ENCODE data around the gene SPATA25.

The SPATA25 gene

DNA sequence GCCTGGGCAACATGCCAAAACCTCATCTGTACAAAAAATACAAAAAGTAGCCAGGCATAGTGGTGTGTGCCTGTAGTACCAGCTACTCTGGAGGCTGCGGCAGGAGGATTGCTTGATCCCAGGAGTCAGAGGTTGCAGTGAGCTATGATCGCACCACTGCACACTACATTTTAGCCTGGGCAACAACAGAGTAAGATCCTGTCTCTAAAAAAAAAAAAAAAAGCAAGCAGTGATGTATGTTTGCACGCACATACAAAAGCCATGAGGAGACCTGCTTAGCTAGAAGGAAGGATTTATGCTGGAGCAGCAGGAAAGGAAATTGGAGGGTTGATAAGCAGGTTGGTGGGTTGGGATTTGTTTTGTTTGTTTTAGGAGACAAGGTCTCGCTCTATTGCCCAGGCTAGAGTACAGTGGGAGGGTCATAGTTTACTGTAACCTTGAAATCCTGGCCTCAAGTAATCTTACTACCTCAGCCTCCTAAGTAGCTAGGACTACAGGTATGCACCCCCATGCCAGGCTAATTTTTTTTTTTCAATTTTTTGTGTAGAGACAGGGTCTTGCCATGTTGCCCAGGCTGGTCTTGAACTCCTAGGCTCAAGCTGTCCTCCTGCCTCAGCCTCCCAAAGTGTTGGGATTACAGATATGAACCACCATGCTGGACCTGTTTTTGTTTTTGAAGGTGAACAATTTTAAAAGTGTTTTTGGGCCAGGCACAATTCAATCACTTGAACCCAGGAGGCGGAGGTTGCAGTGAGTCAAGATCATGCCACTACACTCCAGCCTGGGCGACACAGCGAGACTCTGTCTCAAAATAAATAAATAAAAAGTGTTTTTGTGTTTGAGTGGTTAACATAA lies 26.0 kb downstream of the SPATA25 start:
- no peak for DNase-seq

DNA sequence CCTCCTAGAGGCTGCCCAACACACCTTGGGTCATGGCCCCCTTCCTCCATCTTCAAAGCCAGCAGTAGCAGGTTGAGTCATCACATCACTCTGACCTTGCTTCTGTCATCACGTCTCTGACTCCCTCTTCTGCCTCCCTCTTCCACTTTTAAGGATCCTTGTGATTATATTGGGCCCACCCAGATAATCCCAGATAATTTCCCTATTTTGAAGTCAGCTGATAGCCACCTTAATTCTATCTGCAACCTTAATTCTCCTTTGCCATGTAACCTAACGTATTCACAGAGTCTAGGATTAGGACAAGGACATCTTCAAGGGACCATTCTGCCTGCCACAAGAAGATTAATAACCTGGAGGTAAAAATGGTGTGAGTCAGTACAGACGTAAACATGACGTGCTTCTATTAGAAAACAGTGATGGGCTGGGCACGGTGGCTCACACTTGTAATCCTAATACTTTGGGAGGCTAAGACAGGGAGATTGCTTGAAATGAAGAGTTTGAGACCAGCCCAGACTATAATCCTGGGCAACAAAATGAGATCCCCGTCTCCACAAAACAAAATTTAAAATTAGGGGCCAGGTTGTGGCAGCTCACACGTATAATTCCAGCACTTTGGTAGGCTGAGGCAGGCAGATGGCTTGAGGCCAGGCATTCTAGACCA lies 26.7 kb downstream of the SPATA25 start:
- DNase-seq: peak; percentile 74

DNA sequence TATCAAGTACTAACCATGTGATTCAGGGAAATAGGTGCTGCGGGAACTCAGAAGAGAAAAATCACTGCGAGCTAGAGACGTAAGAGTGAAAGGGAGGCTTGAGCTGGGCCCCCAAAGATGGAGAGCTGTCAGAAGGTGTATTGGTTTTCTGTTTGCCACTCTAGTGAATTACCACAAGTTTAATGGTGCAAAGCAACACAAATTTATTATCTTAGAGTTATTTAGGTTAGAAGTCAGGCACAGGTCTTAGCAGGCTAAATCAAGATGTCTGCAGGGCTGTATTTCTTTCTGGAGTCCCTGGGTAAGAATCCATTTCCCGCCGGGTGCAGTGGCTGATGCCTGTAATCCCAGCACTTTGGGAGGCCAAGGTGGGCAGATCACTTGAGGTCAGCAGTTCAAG lies 27.5 kb downstream of the SPATA25 start:
- no peak for DNase-seq

DNA sequence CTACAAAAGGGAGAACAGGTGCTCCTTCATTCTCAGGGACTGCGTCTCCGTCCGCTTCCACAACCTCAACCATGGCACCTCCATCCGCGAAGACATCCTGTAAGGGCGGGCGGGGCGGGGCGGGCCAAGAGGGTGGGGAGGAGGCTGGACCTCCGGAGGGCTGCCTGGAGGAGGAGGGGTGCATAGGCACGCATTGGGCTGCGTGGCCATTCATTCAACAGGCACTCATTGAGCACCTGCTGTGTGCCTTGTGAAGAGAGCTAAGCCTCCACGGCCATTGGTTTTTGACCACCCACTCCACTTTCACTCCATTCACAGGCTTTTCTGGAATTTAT lies 29.6 kb downstream of the SPATA25 start:
- no peak for DNase-seq

DNA sequence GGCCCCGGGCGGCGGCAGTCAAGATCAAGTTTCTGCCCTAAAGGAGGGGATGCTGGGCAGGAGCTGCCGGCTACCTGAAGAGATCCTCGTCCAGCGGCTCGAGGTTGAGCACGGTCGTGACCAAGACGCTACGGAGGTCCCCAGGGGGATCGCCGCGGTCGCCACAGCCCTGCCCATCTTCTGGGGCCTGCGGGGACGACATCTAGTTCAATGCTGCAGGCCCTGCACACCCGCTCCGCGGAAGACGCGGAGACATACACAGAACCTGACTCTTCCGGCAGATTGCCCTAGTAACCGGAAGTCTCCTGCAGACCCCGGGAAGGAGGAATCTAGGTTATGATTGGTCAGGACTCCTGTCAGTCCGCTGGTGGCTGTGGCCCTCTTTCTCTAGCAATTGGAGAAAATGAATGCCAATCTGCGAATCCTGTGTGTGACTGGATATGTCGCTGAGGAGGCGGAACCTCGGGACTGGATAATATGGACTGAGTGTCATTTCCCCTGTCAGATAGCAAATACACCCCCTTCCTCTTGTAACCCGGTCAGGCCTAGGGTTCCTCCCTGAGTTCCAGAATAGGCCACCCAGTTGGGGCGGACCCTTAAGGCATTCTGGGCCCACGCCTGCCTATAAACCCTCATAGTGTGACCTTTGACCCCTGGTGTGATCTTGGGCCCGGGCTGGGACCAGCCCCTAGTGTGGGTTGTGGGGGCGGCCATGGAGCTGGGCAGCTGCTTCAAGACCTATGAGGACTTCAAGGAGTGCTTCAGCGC lies 30.1 kb downstream of the SPATA25 start, which contains the start of the genes ACOT8 and ZSWIM3:
Gene ACOT8, minus strand, starts transcription at position 279 of the 768 bp plus-strand sequence. Its CDS starts 77 bp downstream, at position 202.
Gene ZSWIM3, plus strand, starts transcription at position 501 of the 768 bp plus-strand sequence. Its CDS starts 212 bp downstream, at position 713.
- peak; percentile 97 for DNase-seq

DNA sequence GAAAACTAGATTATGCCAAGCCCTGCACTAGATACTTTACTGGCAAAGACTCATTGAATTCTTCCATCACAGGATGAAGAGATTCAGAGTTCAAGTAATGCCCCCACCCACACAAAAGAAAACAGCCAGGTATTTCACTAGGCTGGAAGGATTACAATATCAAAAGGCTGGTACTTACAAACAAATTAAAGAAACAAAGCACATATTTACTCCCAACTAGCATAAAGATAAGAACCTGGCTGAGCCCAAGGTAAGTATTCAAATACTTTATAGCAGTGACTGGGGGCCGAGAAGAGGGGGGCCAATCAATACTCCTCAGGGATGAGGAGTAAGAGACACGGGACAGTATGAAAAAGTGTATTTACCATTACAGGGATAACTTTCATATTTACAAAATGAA lies 33.9 kb downstream of the SPATA25 start:
- DNase-seq: no peak

DNA sequence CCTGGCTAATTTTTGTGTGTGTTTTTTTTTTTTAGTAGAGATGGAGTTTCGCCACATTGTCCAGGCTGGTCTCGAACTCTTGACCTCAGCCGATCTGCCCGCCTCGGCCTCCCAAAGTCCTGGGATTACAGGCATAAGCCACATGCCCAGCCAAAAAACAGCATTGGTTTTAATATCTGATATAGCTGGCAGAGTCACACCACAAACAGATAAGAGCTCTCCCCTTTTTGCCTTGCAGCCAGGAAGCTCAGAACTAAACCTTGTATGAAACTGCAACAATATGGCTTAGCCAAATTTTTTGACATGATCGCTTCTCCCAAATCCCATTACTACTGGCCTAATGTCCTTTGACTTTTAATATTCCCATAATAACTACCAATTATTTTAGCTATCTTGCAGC lies 35.1 kb downstream of the SPATA25 start:
- DNase-seq: no peak

DNA sequence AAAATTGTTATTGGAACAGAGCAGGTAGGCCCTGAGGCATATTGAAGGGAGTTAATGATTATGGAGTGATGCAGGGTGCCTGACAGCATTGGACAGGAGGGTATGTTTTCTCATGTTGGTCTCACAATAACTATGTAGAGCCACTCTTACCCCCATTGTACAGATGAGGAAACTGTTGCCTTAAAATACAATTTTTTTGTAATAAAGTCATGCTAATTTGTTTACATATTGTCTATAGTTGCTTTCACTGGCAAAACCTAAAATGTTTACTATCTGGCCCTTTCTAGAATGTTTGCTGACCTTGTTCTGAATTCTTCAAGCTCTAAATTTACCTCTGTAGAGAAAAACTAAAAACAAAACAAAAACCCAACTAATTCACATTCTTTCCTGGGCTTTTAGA lies 35.9 kb downstream of the SPATA25 start:
- DNase-seq: no peak

DNA sequence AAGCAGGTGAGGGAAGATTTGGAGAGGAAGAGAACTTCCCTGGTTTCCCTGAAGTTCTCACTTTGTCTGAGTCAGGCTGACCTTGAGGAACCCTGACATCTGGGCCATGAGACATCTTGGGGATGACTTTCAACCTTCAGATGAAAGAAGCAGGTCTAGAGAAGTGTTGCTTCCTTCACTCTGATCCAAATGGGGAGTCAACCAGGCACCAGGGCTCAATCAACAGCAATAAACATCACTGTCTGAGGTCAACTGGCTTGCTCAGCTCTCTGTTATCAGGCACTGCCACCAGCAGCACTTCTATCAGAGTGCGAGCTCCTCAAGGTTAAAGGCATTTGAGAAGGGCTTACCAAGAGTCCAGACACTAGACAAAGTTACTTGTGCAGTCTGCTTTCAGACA lies 36.5 kb downstream of the SPATA25 start:
- no peak for DNase-seq

DNA sequence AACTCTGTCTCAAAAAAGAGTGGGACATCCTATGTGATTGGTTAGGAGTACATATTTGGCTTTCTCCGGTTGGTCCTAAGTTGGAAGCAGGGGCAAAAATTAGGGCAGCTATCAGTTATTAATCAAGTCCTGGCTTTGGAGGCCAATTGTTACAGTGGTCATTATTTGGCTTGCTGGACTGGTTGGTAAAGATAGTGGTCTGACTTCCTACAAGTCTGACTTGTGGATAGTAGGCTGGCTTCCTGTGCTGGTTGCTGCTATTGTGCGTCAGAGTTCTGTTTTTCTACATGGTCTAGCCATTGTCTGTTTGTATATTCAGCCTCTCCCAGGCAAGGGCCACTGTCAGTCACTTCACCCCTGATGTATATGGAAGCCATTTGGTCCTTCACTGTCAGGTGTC lies 37.2 kb downstream of the SPATA25 start:
- no peak for DNase-seq

DNA sequence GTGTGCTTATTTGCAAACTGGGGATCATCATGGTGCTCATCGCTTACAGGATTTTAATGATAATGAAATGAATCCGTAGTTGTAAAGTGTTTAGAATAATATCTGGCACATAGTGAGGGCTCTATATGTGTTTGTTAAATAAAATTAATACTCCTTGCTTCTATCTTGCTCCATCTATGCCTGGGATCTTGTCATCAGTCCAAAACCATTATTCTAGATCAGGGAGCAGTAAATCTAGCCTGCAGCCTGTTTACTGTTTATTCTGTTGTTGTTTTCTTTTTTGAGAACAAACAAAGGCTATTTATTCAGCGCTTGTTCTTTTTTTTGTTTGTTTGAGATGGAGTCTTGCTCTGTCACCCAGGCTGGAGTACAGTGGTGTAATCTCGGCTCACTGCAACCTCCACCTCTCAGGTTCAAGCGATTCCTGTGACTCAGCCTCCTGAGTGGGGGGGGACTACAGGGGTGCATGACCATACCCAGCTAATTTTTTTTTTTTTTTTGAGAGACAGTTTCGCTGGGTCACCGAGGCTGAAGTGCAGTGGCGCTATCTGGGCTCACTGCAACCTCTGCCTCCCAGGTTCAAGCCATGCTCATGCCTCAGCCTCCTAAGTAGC lies 38.3 kb downstream of the SPATA25 start:
- DNase-seq: no peak

DNA sequence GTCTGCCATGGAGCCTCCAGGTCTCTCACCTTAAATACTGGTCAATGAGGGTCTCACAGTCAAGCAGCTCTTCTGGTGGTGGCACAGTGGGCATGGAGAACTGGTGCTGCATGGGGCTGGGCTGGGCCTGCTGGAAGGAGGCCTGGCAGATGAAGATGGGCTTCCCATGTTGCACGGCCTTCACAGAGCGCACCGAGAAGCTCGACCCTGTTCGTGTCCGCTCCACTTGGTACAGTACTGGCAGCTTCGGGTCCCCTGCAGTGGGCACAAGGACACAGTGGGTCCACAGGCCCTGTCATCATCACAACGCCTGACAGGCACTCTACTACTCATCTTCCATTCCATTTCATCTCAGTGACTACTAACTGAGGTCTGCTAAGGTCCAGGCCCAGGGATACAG lies 39.0 kb downstream of the SPATA25 start:
- no peak for DNase-seq

DNA sequence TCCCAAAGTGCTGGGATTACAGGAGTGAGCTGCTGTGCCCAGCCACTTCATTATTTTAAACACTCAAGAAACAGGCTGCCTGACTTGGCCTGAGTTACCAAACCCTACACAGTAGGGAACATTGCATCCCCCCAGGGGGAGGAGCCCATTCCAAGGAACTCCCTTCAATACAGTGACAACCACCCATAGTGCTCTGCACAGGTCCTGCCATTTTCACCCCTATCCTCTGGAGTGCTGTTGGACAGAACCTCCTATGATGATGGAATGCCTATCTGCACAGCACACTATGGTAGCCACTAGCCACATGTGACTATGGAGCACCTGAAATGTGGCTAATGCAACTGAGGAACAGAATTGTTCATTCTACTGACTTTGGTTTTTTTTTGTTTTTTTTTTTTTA lies 42.0 kb downstream of the SPATA25 start:
- no peak for DNase-seq

DNA sequence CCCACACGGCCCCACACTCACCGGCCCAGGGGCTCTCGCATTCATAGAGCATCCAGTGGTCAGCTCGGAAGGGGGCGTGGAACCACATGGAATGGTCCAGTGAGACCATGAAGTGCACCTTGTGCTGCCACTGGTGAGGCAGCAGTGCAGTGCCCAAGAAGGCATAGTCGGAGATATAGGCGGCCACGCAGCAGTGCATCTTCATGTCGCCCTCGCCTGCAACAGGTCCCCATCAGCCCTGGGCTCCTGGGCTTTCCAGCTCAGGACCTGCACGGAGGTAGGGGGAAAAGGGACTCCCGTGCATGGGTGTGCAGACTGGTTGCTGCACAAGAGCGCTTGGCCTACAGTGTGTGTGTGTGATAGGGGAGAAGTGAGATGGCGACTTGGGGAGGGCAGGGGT lies 43.9 kb downstream of the SPATA25 start:
- DNase-seq: no peak

DNA sequence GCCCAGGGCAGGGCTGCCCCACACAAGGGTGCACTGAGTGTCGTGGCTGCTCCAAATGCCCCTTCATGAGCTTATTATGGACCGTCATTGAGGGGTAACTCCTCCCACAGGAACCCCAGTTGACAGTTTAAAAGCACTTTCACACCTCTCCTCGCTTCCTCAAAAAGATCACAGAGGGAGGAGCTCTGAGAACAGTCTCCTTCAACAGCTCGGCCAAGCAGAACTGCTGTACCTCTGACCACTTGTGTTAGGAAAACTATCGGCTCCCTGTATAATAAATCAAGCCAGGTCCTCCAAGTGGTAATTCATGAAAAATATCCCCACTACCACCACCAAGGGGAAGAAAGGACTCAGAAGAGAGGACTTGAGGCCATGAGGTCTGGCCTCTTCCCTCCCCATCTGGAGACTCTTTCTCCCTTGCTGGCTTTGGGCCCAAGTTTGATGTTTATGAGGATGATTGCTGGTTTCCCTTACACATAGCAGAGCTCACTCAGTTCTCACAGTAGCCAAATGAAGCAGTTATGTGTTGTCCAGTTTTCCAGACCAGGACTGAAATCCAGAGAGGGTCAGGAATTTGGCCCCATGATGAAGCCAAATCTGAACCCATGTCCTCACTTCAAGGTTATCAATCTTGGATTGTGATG lies 45.1 kb downstream of the SPATA25 start:
- DNase-seq: no peak

DNA sequence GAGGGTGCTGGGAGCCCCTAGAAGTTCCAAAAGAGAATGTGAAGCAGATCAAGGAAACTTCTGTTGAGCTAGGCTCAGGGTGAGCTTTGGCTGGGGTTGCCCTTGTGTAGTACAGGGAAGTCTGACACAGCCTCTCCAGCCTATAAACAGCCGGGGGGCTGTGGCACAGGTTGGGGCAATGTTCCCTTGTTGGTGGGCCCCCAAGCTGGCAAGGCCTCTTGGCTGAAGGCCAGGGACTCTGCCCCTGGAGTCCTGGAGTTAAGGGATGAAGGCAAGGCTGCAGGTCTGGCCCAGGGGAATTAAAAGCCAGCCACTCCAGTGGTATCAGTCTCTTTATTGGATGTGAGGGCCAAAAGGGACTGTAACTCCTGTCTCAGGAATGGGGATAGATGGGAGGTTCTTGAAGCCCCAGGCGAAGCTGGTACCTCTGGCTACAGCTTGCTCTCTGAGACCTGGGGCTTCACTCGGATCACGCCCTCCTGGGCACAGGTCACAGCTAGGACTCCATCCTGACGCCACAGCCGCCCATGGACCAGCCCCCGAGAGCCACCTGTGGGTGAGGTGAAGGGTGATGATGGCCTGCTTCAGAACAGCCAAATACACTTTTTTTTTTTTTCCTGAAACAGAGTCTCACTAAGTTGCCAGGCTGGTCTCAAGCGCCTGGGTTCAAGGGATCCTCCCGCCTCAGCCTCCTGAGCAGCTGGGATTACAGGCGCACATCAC lies 45.9 kb downstream of the SPATA25 start:
- no peak for DNase-seq

DNA sequence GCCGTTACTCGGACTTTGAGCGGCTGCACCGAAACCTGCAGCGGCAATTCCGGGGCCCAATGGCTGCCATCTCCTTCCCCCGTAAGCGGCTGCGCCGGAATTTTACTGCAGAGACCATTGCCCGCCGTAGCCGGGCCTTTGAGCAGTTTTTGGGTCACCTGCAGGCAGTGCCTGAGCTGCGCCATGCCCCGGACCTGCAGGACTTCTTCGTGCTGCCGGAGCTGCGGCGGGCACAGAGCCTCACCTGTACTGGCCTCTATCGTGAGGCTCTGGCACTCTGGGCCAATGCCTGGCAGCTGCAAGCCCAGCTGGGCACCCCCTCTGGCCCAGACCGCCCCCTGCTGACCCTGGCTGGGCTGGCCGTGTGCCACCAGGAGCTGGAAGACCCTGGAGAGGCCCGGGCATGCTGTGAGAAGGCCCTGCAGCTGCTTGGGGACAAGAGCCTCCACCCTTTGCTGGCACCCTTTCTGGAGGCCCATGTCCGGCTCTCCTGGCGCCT lies 46.7 kb downstream of the SPATA25 start:
- DNase-seq: no peak

DNA sequence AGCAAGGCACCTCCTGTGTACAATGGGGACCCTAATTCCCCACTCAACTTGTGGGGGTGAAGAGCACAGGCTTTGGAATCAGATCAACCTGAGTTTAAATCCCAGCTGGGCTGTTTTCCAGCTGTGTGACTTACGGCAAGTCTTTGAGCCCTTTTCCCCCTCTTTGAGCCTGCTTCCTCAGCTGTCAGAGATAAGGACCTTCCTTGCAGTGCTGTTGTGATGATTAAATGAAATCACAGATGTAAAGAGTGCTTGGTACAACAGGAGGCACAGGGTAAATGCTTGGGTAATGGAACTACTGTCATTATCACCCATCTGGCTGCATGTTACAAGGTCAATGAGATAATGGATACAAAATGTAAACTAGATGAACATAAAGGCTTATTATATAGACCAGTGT lies 50.6 kb downstream of the SPATA25 start:
- no peak for DNase-seq
